GM06990 (cell line): ENCODE measurements around the gene COPA.

Experiments
- DNase-seq: peaks from one replicate; pipeline ENCODE4 v3.0.0-alpha.2; 2011; ENCODE audit not compliant: insufficient read length; ENCODE audit errors: extremely low read depth
- H3K27me3 ChIP-seq: replicated peaks from 2 replicates; pipeline ENCODE4 v1.6.0; 2011; ENCODE audit warnings: low read length; ENCODE audit not compliant: control insufficient read depth, insufficient read depth
- H3K36me3 ChIP-seq: 2 replicates; pipeline ENCODE4 v1.5.1; 2011; ENCODE audit warnings: low read length; ENCODE audit not compliant: control insufficient read depth, insufficient read depth
- H3K4me3 ChIP-seq: replicated peaks from 2 replicates; pipeline ENCODE4 v1.5.1; 2011; ENCODE audit warnings: low read depth, mild to moderate bottlenecking, control low read depth, low read length
- TF ChIP-seq, protein P1 (sequence below): IDR thresholded peaks from 2 replicates; pipeline ENCODE4 v1.5.1; 2011; ENCODE audit warnings: low read length, control low read depth, mild to moderate bottlenecking, inconsistent platforms; ENCODE audit not compliant: insufficient read depth, poor library complexity, severe bottlenecking

The COPA gene

GRCh38 chr1:160243767-160244166 is 99.3 kb downstream of the COPA start:
- peaks cover 10% of the 10 kb centered on the region for H3K36me3 ChIP-seq
- H3K4me3 ChIP-seq = no peak overlapping the region
- TF ChIP-seq, protein P1, sequence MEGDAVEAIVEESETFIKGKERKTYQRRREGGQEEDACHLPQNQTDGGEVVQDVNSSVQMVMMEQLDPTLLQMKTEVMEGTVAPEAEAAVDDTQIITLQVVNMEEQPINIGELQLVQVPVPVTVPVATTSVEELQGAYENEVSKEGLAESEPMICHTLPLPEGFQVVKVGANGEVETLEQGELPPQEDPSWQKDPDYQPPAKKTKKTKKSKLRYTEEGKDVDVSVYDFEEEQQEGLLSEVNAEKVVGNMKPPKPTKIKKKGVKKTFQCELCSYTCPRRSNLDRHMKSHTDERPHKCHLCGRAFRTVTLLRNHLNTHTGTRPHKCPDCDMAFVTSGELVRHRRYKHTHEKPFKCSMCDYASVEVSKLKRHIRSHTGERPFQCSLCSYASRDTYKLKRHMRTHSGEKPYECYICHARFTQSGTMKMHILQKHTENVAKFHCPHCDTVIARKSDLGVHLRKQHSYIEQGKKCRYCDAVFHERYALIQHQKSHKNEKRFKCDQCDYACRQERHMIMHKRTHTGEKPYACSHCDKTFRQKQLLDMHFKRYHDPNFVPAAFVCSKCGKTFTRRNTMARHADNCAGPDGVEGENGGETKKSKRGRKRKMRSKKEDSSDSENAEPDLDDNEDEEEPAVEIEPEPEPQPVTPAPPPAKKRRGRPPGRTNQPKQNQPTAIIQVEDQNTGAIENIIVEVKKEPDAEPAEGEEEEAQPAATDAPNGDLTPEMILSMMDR = no peak
- DNase-seq = no peak
- H3K27me3 ChIP-seq = no peaks in the 10 kb centered on the region

DNA sequence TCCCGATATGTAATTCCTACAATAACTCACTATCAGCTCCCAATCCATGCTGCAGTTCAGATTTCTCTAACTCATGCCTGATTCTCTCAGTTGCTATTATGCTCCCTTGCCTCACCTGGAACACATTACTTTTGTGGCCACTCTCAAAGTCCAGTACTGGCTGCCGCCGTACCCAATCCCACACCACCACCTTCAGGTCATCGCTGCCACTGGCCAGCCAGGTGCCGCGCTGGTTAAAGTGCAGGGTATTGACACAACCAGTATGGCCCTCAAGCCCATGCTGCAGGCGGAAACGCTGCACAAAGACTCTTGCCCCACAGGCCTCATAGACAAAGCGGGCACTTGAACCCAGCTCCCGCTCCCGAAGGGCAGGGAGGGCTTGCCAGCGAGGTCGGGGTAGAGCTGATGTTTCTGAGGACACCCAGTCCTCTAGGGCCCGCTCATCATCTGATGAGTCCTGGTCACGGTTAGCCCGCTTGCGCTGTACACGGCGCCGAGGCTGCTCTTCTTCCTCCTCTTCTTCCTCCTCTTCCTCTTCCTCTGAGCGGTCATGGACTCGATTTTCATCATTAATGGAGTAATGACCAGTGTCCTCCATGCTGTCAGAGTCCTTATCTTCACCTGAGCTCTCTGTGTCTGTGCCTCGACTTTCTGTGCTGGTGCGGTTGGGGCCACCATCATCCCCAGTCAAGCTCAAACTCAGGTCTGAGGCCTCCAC is 103.3 kb downstream of the COPA start:
- Histone ChIP-seq H3K36me3 (peaks cover 13% of the 10 kb centered on the region), H3K4me3 (no peak overlapping the region), H3K27me3 (no peaks in the 10 kb centered on the region)
- TF ChIP-seq, protein P1 = no peak
- DNase-seq = no peak
